Uterus (tissue), 2 donors: ENCODE results near the gene FRMD5.

ENCODE experiments used
- CTCF ChIP-seq, 4 experiments: fragments of 200-600 bp in 2 of 4; fragments of 450-650 bp in 2 of 4; sonication (generic) in 2 of 4; IDR thresholded peaks; one replicate each; pipeline ENCODE4 v1.5.1; 2016 to 2019; ENCODE audit warnings: antibody characterized with exemption in 4 of 4, mild to moderate bottlenecking in 2 of 4, moderate library complexity in 1 of 4
- POLR2A ChIP-seq, 2 donors: fragments of 450-650 bp; IDR thresholded peaks; one replicate each; pipeline ENCODE4 v1.6.1; 2016; ENCODE audit warnings: antibody characterized with exemption in 2 of 2, mild to moderate bottlenecking in 1 of 2, moderate library complexity in 1 of 2

GRCh38 chr15:44227584-44227983 lies 32.5 kb upstream of the FRMD5 start:
- TF ChIP-seq CTCF (IDR thresholded peaks at IDR 0.05), result no peak
- TF ChIP-seq POLR2A (IDR thresholded peaks at IDR 0.05), result no peak
